NCI-H1105 (cell line): ENCODE measurements around the gene TERT.
"Not testable (repeated sequence)": the region's sequence is repeated elsewhere in the genome, so short reads cannot be mapped to it uniquely, and the experiment has no call there.

ENCODE experiments used
- DNase-seq: peaks from one replicate; lab custom pipeline; 2025; lab: John Stamatoyannopoulos, UW

The TERT gene

GRCh38 chr5:1240496-1241260 is 54.2 kb downstream of the TERT start:
- no peak for DNase-seq

- DNase-seq, result no peak
Measured at GRCh38 chr5:1239505-1240251, 55.2 kb downstream of the TERT start.

GRCh38 chr5:1235838-1236237 is 59.0 kb downstream of the TERT start:
- no peak for DNase-seq

GRCh38 chr5:1235379-1235778 is 59.5 kb downstream of the TERT start:
- no peak for DNase-seq

GRCh38 chr5:1232780-1233179 is 62.1 kb downstream of the TERT start:
- DNase-seq, result no peak

GRCh38 chr5:1231354-1231905 is 63.4 kb downstream of the TERT start:
- DNase-seq, result no peak

GRCh38 chr5:1230551-1230950 is 64.3 kb downstream of the TERT start:
- DNase-seq, result no peak

- DNase-seq, result no peak
Measured at GRCh38 chr5:1229822-1230221, 65.0 kb downstream of the TERT start.

- DNase-seq, result not testable (repeated sequence)
Measured at GRCh38 chr5:1229023-1229422, 65.8 kb downstream of the TERT start.

GRCh38 chr5:1228120-1228519 is 66.7 kb downstream of the TERT start:
- DNase-seq, result no peak

GRCh38 chr5:1227667-1228066 is 67.2 kb downstream of the TERT start:
- no peak for DNase-seq

- no peak for DNase-seq
Measured at GRCh38 chr5:1226839-1227581, 67.9 kb downstream of the TERT start.

GRCh38 chr5:1226231-1226630 is 68.6 kb downstream of the TERT start:
- no peak for DNase-seq

GRCh38 chr5:1225081-1225480 is 69.8 kb downstream of the TERT start, which contains the start of gene SLC6A18:
Gene SLC6A18 (plus strand): TSS chr5:1225381. CDS start chr5:1225478, 97 bp downstream.
- DNase-seq, result no peak

- DNase-seq, result no peak
Measured at GRCh38 chr5:1224631-1225030, 70.2 kb downstream of the TERT start.

GRCh38 chr5:1223278-1223670 is 71.6 kb downstream of the TERT start:
- no peak for DNase-seq

- DNase-seq, result no peak
Measured at GRCh38 chr5:1222621-1223277, 72.1 kb downstream of the TERT start.

GRCh38 chr5:1222147-1222546 is 72.7 kb downstream of the TERT start:
- no peak for DNase-seq

GRCh38 chr5:1221721-1222120 is 73.1 kb downstream of the TERT start:
- no peak for DNase-seq

- DNase-seq, result no peak
Measured at GRCh38 chr5:1220831-1221230, 74.0 kb downstream of the TERT start.

- DNase-seq, result no peak
Measured at GRCh38 chr5:1220351-1220750, 74.5 kb downstream of the TERT start.

GRCh38 chr5:1219768-1220100 is 75.1 kb downstream of the TERT start:
- no peak for DNase-seq
